ENCODE data around the gene ZXDC. TPM values are rescaled to one million over a fixed set of nuclear protein-coding genes. Genes with fewer than 3 reads are reported as not detected.

The ZXDC gene
- total RNA-seq, 1 experiment from 2014 or later = 55.4 TPM

DNA sequence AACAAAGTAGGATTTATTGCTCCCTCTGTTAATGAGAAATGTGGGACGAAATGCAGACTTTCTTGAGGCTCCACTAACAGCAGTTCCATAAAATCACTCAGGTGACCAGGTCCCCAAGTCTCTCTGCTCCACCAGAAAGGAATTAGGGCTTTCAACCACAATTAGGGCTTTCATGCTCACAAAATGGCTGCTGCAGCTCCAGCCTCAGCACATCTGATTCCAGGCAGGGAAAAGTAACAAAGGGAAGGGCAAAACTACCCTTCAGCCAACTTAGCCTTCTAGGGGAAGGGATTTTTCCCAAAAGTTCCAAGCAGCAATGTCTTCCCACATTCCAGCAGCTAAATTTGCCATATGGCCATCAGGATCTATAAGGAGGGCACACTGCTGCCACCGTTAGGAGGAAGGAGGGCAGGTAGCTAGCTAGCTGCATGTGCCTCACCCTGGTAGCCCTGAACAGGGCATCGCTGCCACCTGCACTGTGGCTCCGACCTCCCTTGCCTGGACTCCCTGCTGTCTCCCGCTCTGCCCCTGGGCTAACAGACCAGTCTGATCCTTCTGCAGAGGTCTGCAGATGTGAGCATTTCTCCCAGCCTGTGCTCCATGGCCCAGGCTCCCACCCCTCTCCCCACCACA lies 68.2 kb downstream of the ZXDC start:
- no peak overlapping the region for H3K27ac ChIP-seq
- POLR2A ChIA-PET (ENCODE audit: unreplicated experiment) = no interaction called here
- H4K20me1 ChIP-seq (ENCODE audit: insufficient read depth) = no peaks in the 10 kb centered on the region
- no peak overlapping the region for H2AFZ ChIP-seq
- H3K4me1 ChIP-seq (replicated peaks; ENCODE audit: insufficient read depth) = no peaks in the 10 kb centered on the region
- H3K79me2 ChIP-seq (ENCODE audit: low read depth) = no peaks in the 10 kb centered on the region
- CTCF ChIA-PET = no interaction called here
- no peaks in the 10 kb centered on the region for H3K9me2 ChIP-seq (ENCODE audit: insufficient read depth)
- H3K36me3 ChIP-seq (ENCODE audit: low read depth) = no peaks in the 10 kb centered on the region
- no peak overlapping the region for H3K4me2 ChIP-seq
- peaks cover 27% of the 10 kb centered on the region; the same call in 1 of the 2 replicates for H3K27me3 ChIP-seq (ENCODE audit: insufficient read depth, low read depth)
- TF ChIP-seq, protein P1, sequence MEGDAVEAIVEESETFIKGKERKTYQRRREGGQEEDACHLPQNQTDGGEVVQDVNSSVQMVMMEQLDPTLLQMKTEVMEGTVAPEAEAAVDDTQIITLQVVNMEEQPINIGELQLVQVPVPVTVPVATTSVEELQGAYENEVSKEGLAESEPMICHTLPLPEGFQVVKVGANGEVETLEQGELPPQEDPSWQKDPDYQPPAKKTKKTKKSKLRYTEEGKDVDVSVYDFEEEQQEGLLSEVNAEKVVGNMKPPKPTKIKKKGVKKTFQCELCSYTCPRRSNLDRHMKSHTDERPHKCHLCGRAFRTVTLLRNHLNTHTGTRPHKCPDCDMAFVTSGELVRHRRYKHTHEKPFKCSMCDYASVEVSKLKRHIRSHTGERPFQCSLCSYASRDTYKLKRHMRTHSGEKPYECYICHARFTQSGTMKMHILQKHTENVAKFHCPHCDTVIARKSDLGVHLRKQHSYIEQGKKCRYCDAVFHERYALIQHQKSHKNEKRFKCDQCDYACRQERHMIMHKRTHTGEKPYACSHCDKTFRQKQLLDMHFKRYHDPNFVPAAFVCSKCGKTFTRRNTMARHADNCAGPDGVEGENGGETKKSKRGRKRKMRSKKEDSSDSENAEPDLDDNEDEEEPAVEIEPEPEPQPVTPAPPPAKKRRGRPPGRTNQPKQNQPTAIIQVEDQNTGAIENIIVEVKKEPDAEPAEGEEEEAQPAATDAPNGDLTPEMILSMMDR (conservative IDR thresholded peaks at IDR 0.05) = no peak; the same call in 1 of the 2 replicates
- TF ChIP-seq EZH2 (IDR thresholded peaks at IDR 0.05; ENCODE audit: low read depth) = no peak
- H3K4me3 ChIP-seq = no peak overlapping the region
- no peaks in the 10 kb centered on the region for H3F3A ChIP-seq (ENCODE audit: insufficient read depth, low read depth)
- intact Hi-C loops (cut with micrococcal nuclease; ENCODE audit: unreplicated experiment) = no loop called here
- no TSS peak for BruUV-seq (replicated peaks)
- no peaks in the 10 kb centered on the region; the same call in 1 of the 2 replicates for H3K9me3 ChIP-seq (ENCODE audit: insufficient read depth, low read depth)
- no peak for DNase-seq

GRCh38 chr3:126406389-126407296 lies 69.0 kb downstream of the ZXDC start:
- no peak overlapping the region for H3K4me2 ChIP-seq
- no peak for TF ChIP-seq EZH2 (IDR thresholded peaks at IDR 0.05; ENCODE audit: low read depth)
- TF ChIP-seq, protein P1 (conservative IDR thresholded peaks at IDR 0.05) = no peak
- H3K9me3 ChIP-seq (ENCODE audit: insufficient read depth, low read depth) = no peaks in the 10 kb centered on the region; the same call in 1 of the 2 replicates
- intact Hi-C loops (cut with micrococcal nuclease; ENCODE audit: unreplicated experiment) = no loop called here
- no peaks in the 10 kb centered on the region for H3F3A ChIP-seq (ENCODE audit: insufficient read depth, low read depth)
- no peaks in the 10 kb centered on the region for H3K9me2 ChIP-seq (ENCODE audit: insufficient read depth)
- H3K4me1 ChIP-seq (replicated peaks; ENCODE audit: insufficient read depth) = no peaks in the 10 kb centered on the region
- no TSS peak for BruUV-seq (replicated peaks)
- CTCF ChIA-PET = no interaction called here
- no peaks in the 10 kb centered on the region for H3K79me2 ChIP-seq (ENCODE audit: low read depth)
- H2AFZ ChIP-seq = no peak overlapping the region
- H4K20me1 ChIP-seq (ENCODE audit: insufficient read depth) = no peaks in the 10 kb centered on the region
- DNase-seq = no peak
- H3K27me3 ChIP-seq (ENCODE audit: insufficient read depth, low read depth) = peaks cover 21% of the 10 kb centered on the region; the same call in 1 of the 2 replicates
- H3K36me3 ChIP-seq (ENCODE audit: low read depth) = no peaks in the 10 kb centered on the region
- POLR2A ChIA-PET (ENCODE audit: unreplicated experiment) = no interaction called here
- no peak overlapping the region for H3K27ac ChIP-seq
- H3K4me3 ChIP-seq = no peak overlapping the region

DNA sequence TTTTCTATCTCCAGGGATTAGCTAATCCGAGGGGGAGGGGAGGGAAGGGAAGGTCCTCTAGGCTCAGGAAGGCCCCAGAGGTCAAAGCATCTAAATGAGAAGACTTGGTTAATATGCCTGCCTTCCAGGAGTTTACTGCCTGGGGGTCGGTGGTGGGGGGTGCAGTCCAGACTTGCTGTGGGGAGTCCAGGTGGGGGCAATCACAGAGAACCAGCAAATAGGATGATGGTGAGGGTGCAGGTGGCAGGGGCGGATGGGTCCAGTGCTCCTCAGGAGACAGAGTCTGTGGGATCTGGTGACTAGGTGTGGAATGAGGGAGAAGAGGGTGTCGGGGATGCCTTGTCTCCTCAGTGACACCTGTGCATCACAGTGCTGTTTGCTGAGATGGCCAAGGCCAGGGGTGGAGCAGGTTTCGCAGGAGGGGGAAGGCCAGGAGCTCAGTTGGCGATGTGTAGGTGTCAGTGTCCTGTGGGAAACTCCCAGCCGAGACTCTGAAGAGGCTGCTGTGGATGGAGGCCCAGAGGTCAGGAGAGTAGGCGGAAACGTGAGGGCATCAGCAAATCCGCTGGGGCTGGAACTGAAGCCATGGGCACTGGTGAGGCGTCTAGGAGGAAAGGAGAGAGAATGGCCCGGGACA lies 72.9 kb downstream of the ZXDC start:
- no peaks in the 10 kb centered on the region for H3K9me3 ChIP-seq (ENCODE audit: insufficient read depth, low read depth)
- H3K4me1 ChIP-seq (replicated peaks; ENCODE audit: insufficient read depth) = peaks cover 14% of the 10 kb centered on the region
- POLR2A ChIA-PET (ENCODE audit: unreplicated experiment) = no interaction called here
- H3K27ac ChIP-seq = no peak overlapping the region
- H4K20me1 ChIP-seq (ENCODE audit: insufficient read depth) = no peaks in the 10 kb centered on the region
- H3K27me3 ChIP-seq (ENCODE audit: insufficient read depth, low read depth) = peaks cover 6% of the 10 kb centered on the region; the same call in 1 of the 2 replicates
- intact Hi-C loops (cut with micrococcal nuclease; ENCODE audit: unreplicated experiment) = no loop called here
- H3F3A ChIP-seq (ENCODE audit: insufficient read depth, low read depth) = peaks cover 13% of the 10 kb centered on the region; the same call in 1 of the 2 replicates
- no peak overlapping the region for H3K4me3 ChIP-seq
- DNase-seq = no peak
- no peak for TF ChIP-seq EZH2 (IDR thresholded peaks at IDR 0.05; ENCODE audit: low read depth)
- TF ChIP-seq, protein P1 (conservative IDR thresholded peaks at IDR 0.05) = no peak
- H3K36me3 ChIP-seq (ENCODE audit: low read depth) = no peaks in the 10 kb centered on the region
- H3K79me2 ChIP-seq (ENCODE audit: low read depth) = no peaks in the 10 kb centered on the region
- no peaks in the 10 kb centered on the region for H3K9me2 ChIP-seq (ENCODE audit: insufficient read depth)
- no peak overlapping the region for H3K4me2 ChIP-seq
- H2AFZ ChIP-seq = no peak overlapping the region
- BruUV-seq (replicated peaks) = no TSS peak
- CTCF ChIA-PET = no interaction called here

Data from PC-9 (cell line).